Stimulated activated memory B cell treated with anti-CD40 and anti-IgM and Interleukin-4, amounts not matched to agents 10 μg/mL and 1 μg/mL and 100 μg/mL, for 72 hours (primary cell): Measurements from ENCODE around the gene SCAMP3.

ENCODE experiments used
- ATAC-seq: fragments of 150-1000 bp; cut with Tn5 transposase; 2 replicates; pipeline ENCODE4 v1.10.0; 2021
- H3K27ac Mint-ChIP-seq: one replicate; pipeline ENCODE4 v1.8.0; 2022; ENCODE audit warnings: mild to moderate bottlenecking, mixed read lengths
- H3K27me3 Mint-ChIP-seq: one replicate; pipeline ENCODE4 v1.8.0; 2022; ENCODE audit warnings: mixed read lengths
- H3K36me3 Mint-ChIP-seq: one replicate; pipeline ENCODE4 v1.8.0; 2022; ENCODE audit warnings: mixed read lengths
- H3K4me1 Mint-ChIP-seq: one replicate; pipeline ENCODE4 v1.8.0; 2022; ENCODE audit warnings: mixed read lengths
- H3K4me3 Mint-ChIP-seq: one replicate; pipeline ENCODE4 v1.8.0; 2022; ENCODE audit warnings: mild to moderate bottlenecking, moderate library complexity, mixed read lengths
- H3K9me3 Mint-ChIP-seq: one replicate; pipeline ENCODE4 v1.8.0; 2022; ENCODE audit warnings: mixed read lengths

The SCAMP3 gene

DNA sequence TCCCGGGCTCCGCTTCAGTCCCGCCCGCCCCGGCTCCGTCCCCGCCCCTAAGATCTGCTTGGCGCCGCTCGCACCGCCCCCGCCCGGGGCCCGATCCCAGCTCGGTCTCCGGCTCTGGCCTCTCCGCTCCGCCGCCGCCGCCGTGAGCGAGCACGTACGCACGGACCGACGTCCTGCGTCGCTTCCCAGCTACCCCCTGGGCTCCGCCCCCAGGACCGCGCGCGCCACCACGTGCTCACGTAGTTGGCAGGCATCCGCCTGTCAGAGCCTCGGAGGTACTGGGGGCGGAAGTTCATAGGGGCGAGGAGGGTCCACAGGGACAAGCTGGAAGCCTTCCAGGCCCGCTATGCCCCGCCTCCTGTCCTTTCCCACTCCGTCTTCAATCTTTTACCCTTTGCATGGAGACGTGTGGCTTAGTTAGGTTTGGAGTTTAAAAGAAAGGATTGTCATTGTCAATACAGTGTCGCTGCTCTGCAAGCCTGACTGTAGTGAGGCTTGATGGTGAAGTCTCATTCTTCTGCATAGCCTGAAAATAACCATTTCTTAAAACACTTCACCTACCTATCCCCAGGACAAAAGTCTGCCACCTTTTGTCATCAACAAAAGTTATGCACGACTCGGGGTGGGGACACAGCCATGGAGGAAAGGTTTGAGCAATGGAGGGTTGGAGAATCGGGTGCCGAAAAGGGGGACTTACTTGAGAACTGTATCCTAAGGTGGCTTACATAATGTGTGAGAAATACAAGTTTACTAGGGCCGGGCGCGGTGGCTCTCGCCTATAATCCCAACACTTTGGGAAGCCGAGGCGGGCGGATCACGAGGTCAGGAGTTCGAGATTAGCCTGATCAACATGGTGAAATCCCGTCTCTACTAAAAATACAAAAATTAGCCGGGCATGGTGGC lies 11.4 kb upstream of the SCAMP3 start, which contains the start of gene CLK2:
CLK2 (minus strand) TSS at position 162 of the 903 bp plus-strand sequence. CDS start 2,527 bp downstream, outside the sequence.
- H3K36me3 Mint-ChIP-seq: peaks cover 29% of the 10 kb centered on the region
- H3K27ac Mint-ChIP-seq: peak within 1 kb of the TSS; percentile 77
- ATAC-seq: peak; percentile 95
- peaks cover 56% of the 10 kb centered on the region for H3K4me1 Mint-ChIP-seq
- no peaks in the 10 kb centered on the region for H3K9me3 Mint-ChIP-seq
- H3K4me3 Mint-ChIP-seq: peak within 1 kb of the TSS; percentile 86
- no peaks in the 10 kb centered on the region for H3K27me3 Mint-ChIP-seq

GRCh38 chr1:155272466-155273342 lies 10.5 kb upstream of the SCAMP3 start:
- no peaks in the 10 kb centered on the region for H3K27me3 Mint-ChIP-seq
- H3K4me3 Mint-ChIP-seq: peak overlapping the region; percentile 86
- peak; percentile 58 for ATAC-seq
- H3K27ac Mint-ChIP-seq: peak overlapping the region; percentile 77
- H3K4me1 Mint-ChIP-seq: peaks cover 50% of the 10 kb centered on the region
- H3K9me3 Mint-ChIP-seq: no peaks in the 10 kb centered on the region
- peaks cover 37% of the 10 kb centered on the region for H3K36me3 Mint-ChIP-seq

GRCh38 chr1:155269381-155269780 lies 7.2 kb upstream of the SCAMP3 start:
- no peak overlapping the region for H3K4me3 Mint-ChIP-seq
- ATAC-seq: no peak
- H3K9me3 Mint-ChIP-seq: no peaks in the 10 kb centered on the region
- H3K27me3 Mint-ChIP-seq: no peaks in the 10 kb centered on the region
- H3K4me1 Mint-ChIP-seq: peaks cover 35% of the 10 kb centered on the region
- H3K27ac Mint-ChIP-seq: no peak overlapping the region
- H3K36me3 Mint-ChIP-seq: peaks cover 65% of the 10 kb centered on the region

DNA sequence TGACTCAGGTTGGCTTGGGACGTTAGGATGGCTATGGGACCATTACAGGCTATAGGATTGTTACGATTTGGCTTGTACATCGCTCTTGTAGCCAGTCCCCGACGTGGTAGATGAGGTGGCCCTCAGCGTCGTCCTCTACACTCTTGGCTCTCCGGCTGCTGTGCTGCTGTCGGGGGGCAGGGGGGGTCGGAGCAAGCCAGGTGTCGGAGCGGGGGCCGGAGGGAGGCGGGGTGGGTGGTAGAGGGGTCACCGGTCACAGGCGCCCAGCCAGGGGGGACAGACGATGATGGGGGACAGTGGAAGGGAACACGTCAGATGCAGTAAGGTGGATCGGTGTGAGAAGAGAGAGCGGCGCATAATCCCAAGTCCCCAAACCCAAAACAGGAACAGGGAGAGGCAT lies 6.5 kb upstream of the SCAMP3 start:
- H3K4me3 Mint-ChIP-seq: no peak overlapping the region
- ATAC-seq: no peak
- no peak overlapping the region for H3K27ac Mint-ChIP-seq
- no peaks in the 10 kb centered on the region for H3K27me3 Mint-ChIP-seq
- peaks cover 32% of the 10 kb centered on the region for H3K4me1 Mint-ChIP-seq
- no peaks in the 10 kb centered on the region for H3K9me3 Mint-ChIP-seq
- H3K36me3 Mint-ChIP-seq: peaks cover 72% of the 10 kb centered on the region

DNA sequence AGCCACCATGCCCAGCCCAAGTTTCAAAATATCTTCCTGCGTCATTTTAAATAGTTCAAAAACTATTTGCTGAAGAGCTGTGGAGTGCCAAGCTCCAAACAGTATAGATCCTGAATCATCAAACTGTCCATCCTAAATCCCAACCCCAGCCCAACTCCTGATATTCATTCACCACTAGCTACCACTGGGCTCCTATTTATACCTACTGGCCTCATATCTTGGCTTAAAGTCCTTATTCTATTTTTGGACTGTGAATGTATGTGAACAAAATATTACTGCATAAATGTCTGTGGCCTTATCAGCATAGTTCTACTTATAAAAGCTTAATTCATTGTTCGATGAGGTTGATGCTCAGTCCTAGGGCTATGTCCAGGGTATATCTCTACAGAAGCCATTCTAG lies 5.2 kb upstream of the SCAMP3 start:
- Mint-ChIP-seq H3K9me3 (no peaks in the 10 kb centered on the region), H3K27me3 (no peaks in the 10 kb centered on the region), H3K4me1 (peaks cover 31% of the 10 kb centered on the region), H3K27ac (peak overlapping the region; percentile 19), H3K36me3 (peaks cover 76% of the 10 kb centered on the region), H3K4me3 (no peak overlapping the region)
- no peak for ATAC-seq

GRCh38 chr1:155266553-155266952 lies 4.4 kb upstream of the SCAMP3 start:
- H3K9me3 Mint-ChIP-seq: no peaks in the 10 kb centered on the region
- ATAC-seq: no peak
- peaks cover 81% of the 10 kb centered on the region for H3K36me3 Mint-ChIP-seq
- no peaks in the 10 kb centered on the region for H3K27me3 Mint-ChIP-seq
- H3K27ac Mint-ChIP-seq: peak overlapping the region; percentile 19
- H3K4me3 Mint-ChIP-seq: no peak overlapping the region
- H3K4me1 Mint-ChIP-seq: peaks cover 30% of the 10 kb centered on the region

DNA sequence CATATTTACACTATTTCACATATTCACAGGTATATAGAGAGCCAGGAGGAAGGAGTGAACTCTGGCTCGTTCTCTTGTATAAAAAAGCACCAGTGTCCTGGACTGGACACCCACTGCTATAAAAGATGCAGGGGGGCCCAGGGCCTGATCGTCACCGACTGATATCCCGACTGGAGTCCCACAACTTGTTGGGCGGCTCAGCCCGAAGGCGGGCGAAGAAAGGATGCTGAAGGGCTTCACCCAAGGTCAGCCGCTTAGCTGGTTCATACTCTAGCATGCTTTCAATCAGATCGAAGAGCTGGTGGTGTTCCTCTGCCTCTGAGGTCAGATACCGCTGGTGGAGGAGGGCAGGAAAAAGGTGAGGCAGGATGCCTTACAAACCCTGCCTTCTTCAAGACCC lies 907 bp upstream of the SCAMP3 start:
- peaks cover 73% of the 10 kb centered on the region for H3K36me3 Mint-ChIP-seq
- H3K27ac Mint-ChIP-seq: peak overlapping the region; percentile 96
- no peaks in the 10 kb centered on the region for H3K9me3 Mint-ChIP-seq
- H3K4me1 Mint-ChIP-seq: peaks cover 35% of the 10 kb centered on the region
- no peak overlapping the region for H3K4me3 Mint-ChIP-seq
- ATAC-seq: no peak
- H3K27me3 Mint-ChIP-seq: no peaks in the 10 kb centered on the region

DNA sequence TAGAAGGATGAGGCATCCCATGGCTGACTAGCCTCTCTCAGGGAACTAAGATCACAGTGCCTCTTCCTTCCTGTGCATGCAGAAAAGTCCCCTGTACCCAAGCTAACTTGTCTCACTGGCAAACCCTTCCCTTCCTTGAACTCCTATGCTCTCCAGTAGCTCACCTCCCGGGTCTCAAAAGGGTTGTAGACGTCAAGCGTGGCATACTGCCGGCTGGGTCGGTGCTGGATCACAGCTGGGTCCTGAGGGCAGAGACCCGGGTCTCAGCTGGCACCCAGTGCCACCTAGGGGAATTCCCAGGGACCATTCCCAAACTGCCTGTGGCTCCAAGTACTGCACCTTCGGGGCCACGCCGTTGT lies 688 bp downstream of the SCAMP3 start:
- peak overlapping the region; percentile 96 for H3K27ac Mint-ChIP-seq

DNA sequence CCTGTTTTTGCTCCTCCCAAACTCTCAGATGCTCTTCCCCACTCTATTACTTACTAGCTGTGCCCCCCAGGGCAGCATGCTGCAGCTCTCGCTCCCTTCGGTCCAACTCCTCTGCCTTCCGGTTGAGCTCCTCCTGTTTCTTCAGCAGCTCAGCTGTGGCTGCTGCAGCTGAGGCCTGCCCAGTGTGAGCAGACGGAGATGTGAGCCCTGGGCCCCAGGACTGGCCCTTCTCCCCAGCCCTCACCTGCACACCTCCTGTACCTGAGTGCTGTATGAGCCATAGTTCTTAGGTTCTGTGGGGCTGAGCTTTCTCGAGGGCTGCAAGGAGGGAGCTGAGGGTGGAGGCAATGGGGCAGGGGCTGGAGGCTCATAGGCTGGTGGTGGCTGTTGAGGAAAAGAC lies 1.9 kb downstream of the SCAMP3 start:
- Mint-ChIP-seq H3K27me3 (no peaks in the 10 kb centered on the region), H3K36me3 (peaks cover 69% of the 10 kb centered on the region), H3K4me3 (peak overlapping the region; percentile 25), H3K4me1 (peaks cover 54% of the 10 kb centered on the region), H3K9me3 (no peaks in the 10 kb centered on the region), H3K27ac (peak overlapping the region; percentile 96)
- no peak for ATAC-seq

More for the DNA sequence above, 688 bp downstream of the SCAMP3 start:
- Mint-ChIP-seq H3K9me3 (no peaks in the 10 kb centered on the region), H3K27me3 (no peaks in the 10 kb centered on the region), H3K4me1 (peaks cover 43% of the 10 kb centered on the region), H3K36me3 (peaks cover 70% of the 10 kb centered on the region), H3K4me3 (peak overlapping the region; percentile 96)
- ATAC-seq: peak; percentile 26

GRCh38 chr1:155256058-155256852 lies 5.9 kb downstream of the SCAMP3 start:
- Mint-ChIP-seq H3K27me3 (no peaks in the 10 kb centered on the region), H3K4me3 (peak overlapping the region; percentile 88), H3K36me3 (peaks cover 37% of the 10 kb centered on the region), H3K4me1 (peaks cover 51% of the 10 kb centered on the region), H3K27ac (peak overlapping the region; percentile 81), H3K9me3 (no peaks in the 10 kb centered on the region)
- no peak for ATAC-seq

DNA sequence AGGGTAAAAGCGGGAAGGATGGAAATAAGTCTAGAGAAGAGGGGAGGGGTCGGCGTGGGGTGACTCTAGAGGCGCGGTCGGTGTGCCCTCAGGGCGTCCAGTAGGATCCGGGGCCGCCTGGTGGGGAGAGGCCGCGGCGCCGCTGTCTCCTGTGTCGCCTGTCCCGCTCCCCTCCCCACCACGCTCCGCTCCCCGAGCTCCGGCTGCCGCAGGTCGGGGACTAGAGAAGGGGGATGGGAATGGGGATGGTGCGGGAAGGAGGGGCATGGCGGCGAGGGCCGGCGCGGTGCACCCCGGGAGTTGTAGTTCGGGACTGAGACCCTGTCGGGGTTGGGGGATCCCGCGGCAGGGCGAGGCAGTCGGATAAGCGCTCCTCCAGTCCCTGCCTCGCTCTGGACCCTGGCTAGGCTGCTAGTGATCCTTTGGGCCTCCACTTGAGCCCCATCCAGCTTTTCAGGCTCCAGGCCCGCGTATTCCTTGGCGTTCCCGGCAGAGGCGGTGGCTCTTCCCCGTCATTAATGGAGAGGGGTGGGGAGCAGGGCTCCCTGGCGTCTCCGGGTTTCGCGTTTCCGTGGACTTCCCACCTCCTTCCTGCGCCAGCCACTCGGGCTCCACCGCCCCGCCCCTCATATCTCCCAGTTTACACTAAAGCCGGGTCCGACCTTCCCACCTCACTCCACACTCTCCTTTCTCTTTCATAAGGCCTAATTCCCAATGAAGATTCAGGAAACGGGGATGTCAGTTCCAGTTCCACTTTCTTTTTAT lies 6.7 kb downstream of the SCAMP3 start, which contains the start of gene ENTREP3:
ENTREP3 (minus strand) TSS at position 241 of the 765 bp plus-strand sequence. CDS start 606 bp downstream, outside the sequence.
- Mint-ChIP-seq H3K27me3 (no peaks in the 10 kb centered on the region), H3K4me1 (peaks cover 50% of the 10 kb centered on the region), H3K27ac (peak within 1 kb of the TSS; percentile 81)

GRCh38 chr1:155254714-155255242 lies 7.4 kb downstream of the SCAMP3 start:
- Mint-ChIP-seq H3K36me3 (peaks cover 26% of the 10 kb centered on the region), H3K27ac (peak overlapping the region; percentile 81), H3K4me3 (peak overlapping the region; percentile 88), H3K9me3 (no peaks in the 10 kb centered on the region), H3K4me1 (peaks cover 49% of the 10 kb centered on the region), H3K27me3 (no peaks in the 10 kb centered on the region)
- ATAC-seq: peak; percentile 24

More for the DNA sequence above, 6.7 kb downstream of the SCAMP3 start, which contains the start of gene ENTREP3:
- H3K36me3 Mint-ChIP-seq: peaks cover 32% of the 10 kb centered on the region
- H3K4me3 Mint-ChIP-seq: peak within 1 kb of the TSS; percentile 88
- peak; percentile 80 for ATAC-seq
- no peaks in the 10 kb centered on the region for H3K9me3 Mint-ChIP-seq

DNA sequence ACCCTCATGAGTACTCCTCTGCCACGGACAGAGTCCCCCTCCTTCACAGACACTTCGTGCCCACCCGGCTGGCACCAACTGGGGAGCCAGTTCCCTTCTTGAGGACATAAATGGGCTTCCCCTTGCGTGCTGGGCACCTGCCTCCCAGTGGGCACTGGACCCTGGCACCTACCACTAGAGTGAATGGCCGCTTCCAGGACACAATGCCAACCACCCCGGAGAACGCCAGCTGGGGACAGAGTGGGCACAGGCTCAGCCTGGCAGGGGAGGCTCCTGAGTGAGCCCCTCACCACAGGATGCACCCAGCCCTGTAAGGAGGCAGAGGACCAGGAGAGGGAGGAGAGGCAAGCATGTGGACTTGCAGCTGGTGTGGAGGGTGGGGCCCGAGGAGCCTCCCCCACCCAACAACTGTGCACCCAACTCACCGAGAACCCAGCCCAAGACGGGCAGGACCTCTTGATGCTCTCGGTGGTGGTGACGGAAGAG lies 7.9 kb downstream of the SCAMP3 start:
- no peaks in the 10 kb centered on the region for H3K27me3 Mint-ChIP-seq
- peak overlapping the region; percentile 72 for H3K4me3 Mint-ChIP-seq
- ATAC-seq: no peak
- H3K4me1 Mint-ChIP-seq: peaks cover 49% of the 10 kb centered on the region
- no peaks in the 10 kb centered on the region for H3K9me3 Mint-ChIP-seq
- peak overlapping the region; percentile 81 for H3K27ac Mint-ChIP-seq
- H3K36me3 Mint-ChIP-seq: peaks cover 26% of the 10 kb centered on the region
